ENCODE data around the gene BRAF.
"Not testable (repeated sequence)": the region's sequence is repeated elsewhere in the genome, so short reads cannot be mapped to it uniquely, and the experiment has no call there.

BRAF gene

DNA sequence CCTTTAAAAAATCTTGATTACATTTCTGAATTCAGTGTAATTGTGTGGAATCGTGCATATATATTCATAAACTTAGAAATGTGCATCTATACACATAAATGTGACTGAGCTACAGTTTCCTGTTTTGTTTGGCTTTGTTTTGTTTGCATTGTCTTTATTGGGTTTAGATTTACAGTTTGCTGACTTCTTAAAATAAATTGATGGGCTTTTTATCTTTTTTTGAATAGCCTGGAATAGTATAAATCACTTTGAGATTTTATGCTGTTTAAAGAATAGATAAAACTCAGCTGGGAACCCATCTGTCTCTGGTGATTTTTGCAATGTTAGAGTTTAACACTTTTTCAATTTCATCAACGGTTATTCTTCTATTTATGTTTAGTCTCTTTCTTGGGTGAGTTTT, 21.2 kb upstream of the BRAF start:
- no peak for DNase-seq (ENCODE audit: extremely low spot score)
- TF ChIP-seq, protein P1, sequence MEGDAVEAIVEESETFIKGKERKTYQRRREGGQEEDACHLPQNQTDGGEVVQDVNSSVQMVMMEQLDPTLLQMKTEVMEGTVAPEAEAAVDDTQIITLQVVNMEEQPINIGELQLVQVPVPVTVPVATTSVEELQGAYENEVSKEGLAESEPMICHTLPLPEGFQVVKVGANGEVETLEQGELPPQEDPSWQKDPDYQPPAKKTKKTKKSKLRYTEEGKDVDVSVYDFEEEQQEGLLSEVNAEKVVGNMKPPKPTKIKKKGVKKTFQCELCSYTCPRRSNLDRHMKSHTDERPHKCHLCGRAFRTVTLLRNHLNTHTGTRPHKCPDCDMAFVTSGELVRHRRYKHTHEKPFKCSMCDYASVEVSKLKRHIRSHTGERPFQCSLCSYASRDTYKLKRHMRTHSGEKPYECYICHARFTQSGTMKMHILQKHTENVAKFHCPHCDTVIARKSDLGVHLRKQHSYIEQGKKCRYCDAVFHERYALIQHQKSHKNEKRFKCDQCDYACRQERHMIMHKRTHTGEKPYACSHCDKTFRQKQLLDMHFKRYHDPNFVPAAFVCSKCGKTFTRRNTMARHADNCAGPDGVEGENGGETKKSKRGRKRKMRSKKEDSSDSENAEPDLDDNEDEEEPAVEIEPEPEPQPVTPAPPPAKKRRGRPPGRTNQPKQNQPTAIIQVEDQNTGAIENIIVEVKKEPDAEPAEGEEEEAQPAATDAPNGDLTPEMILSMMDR (IDR thresholded peaks at IDR 0.05; ENCODE audit: control extremely low read depth, extremely low read depth, low read depth, missing control alignments), result no peak
- CTCF ChIA-PET, result interaction anchor here (1.3 kb wide), 1 partner anchor 37 kb away, joined by 4 read pairs; no protein-coding TSS in a partner anchor
- POLR2A ChIA-PET, result no interaction called here

DNA sequence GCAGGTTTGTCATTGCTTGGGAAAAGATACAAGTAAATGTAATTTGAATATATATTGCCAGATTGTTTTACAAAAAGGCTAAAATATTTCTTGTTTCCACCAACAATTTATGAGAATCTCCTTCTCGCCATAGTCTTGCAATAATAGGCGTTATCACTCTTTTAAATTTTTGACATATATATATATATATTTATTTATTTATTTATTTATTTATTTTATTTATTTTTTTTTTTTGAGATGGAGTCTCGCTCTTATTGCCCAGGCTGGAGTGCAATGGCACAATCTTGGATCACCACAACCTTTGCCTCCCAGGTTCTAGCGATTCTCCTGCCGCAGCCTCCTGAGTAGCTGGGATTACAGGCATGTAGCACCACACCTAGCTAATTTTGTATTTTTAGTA, 17.5 kb upstream of the BRAF start:
- POLR2A ChIA-PET; DNase-seq (ENCODE audit: extremely low spot score); CTCF ChIA-PET: not testable (repeated sequence)

DNA sequence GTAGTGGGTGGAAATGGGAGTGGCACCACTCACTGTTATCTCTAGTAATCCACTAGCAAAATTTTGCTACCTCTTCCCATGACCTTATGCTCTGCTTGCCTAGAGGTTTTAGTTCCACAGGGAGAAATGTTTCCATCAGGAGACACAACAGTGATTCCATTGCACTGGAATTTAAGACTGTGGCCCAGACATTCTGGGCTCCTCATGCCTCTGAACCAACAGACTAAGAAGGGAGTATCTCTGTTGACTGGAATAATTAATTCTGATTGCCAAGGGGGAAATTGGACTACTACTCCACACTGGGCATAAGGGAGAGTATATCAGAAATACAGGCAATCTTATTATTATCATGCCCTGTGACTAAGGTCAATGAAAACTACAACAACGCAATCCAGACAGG, 16.2 kb upstream of the BRAF start:
- TF ChIP-seq, protein P1 (IDR thresholded peaks at IDR 0.05; ENCODE audit: control extremely low read depth, extremely low read depth, low read depth, missing control alignments), result no peak
- ChIA-PET CTCF (no interaction called here), POLR2A (no interaction called here)
- no peak for DNase-seq (ENCODE audit: extremely low spot score)

DNA sequence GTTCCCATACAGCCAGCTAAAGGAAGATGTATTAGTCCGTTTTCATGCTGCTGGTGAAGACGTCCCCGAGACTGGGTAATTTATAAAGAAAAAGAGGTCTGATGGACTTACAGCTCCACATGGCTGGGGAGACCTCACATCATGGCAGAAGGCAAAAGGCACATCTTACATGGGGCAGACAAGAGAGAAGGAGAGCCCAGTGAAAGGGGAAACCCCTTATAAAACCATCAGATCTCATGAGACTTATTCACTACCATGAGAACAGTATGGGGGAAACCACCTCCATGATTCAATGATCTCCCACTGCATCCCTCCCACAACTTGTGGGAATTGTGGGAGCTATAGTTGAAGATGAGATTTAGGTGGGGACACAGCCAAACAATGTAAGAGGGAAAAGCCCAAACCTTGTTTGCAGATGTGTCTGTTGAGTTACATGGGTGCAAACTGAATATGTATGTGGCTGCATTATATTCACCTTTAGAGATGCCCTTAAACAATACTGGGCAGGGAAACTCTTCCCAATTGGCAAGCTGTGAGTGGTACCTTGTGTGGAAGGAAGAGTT, 13.1 kb upstream of the BRAF start:
- TF ChIP-seq, protein P1 (IDR thresholded peaks at IDR 0.05; ENCODE audit: control extremely low read depth, extremely low read depth, low read depth, missing control alignments), result no peak
- DNase-seq (ENCODE audit: extremely low spot score), result no peak
- POLR2A ChIA-PET, result no interaction called here
- CTCF ChIA-PET, result interaction anchor here (2.3 kb wide), 1 partner anchor 127 kb away, joined by 6 read pairs; no protein-coding TSS in a partner anchor

DNA sequence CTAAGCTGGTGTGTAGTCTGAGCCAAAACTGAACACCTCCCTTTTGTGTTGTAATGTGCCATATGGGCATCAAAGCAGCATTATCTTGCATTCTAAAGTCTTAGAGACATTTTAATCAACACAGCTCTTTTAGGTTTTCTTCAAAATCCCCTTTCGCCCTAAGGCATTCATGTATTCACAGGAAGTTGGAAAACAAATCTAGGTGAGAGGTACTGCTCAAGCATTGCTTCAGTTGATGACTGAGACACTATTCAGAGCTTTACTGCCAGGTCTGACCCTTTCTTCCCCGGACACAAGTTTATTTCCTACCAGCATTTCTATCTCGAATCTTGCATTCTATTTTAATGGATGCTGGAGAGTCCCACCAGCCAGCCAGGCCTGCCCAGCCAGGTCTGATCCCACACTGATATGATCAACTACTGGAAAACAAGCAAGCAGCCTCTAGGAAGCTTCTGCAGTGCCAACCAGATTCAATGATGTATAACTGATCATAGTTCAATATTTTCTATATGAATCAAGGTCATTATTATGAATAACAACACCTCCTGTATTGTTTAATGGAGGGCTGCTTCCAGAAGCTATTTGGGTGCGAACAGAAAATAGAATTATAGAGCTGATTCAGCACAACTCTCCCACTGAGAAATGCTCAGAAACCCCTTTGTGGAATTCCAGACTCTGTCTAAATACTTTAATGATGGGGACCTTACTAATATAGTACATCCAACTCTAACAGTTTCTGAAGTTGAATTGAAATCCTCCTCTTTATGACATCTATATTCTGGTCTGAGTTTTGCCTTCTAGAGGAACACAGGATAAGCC, 4.0 kb upstream of the BRAF start:
- ChIA-PET CTCF (interaction anchor here (0.6 to 2.4 kb wide), 5 partner anchors 8 to 117 kb away, joined by 3 to 9 read pairs (median 4); no protein-coding TSS in a partner anchor), POLR2A (interaction anchor here (0.6 kb wide), 1 partner anchor 589 kb away, joined by 3 read pairs; no protein-coding TSS in a partner anchor)
- TF ChIP-seq, protein P1 (IDR thresholded peaks at IDR 0.05; ENCODE audit: control extremely low read depth, extremely low read depth, low read depth, missing control alignments), result no peak
- DNase-seq (ENCODE audit: extremely low spot score), result no peak

DNA sequence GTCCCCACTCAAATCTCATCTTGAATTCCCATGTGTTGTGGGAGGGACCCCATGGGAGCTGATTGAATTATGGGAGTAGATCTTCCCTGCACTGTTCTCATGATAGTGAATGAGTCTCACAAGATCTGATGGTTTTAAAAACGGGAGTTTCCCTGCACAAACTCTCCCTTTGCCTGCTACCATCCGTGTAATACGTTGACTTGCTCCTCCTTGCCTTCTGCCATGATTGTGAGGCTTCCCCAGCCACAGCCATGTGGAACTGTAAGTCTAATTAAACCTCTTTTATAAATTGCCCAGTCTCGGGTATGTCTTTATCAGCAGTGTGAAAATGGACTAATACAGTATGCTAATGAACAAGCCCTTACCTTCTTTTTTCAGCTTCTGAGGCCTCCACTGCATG, 3.2 kb upstream of the BRAF start:
- POLR2A ChIA-PET; DNase-seq (ENCODE audit: extremely low spot score): not testable (repeated sequence)
- CTCF ChIA-PET, result interaction anchor here (1.1 to 2.4 kb wide), 3 partner anchors 9 to 116 kb away, joined by 4 to 9 read pairs (median 4); no protein-coding TSS in a partner anchor

DNA sequence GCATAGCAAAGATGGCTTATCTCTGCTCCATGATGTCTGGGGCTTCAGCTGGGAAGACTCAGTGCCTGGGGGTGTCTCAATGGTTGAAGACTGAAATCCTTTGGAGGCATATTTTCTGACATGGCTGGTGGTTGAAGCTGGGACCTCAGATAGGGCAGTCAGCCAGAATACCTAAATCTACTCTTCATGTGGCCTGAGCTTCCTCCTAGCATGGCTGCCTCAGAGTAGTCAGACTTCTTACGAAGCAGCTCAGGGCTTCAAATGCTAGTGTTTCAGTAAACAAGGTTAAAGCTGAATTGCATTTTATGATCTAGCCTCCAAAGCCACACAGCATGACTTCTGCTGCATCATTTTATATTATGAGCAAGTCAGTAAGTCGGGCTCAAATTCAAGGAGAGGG, 2.6 kb upstream of the BRAF start:
- no peak for DNase-seq (ENCODE audit: extremely low spot score)
- ChIA-PET CTCF (interaction anchor here (2.4 kb wide), 1 partner anchor 116 kb away, joined by 9 read pairs; no protein-coding TSS in a partner anchor), POLR2A (no interaction called here)
- TF ChIP-seq, protein P1 (IDR thresholded peaks at IDR 0.05; ENCODE audit: control extremely low read depth, extremely low read depth, low read depth, missing control alignments), result no peak

Measured in GM10248 (cell line).